H9 (cell line): ENCODE measurements around the gene MSANTD1. TPM values are rescaled to one million over a fixed set of nuclear protein-coding genes. Genes with fewer than 3 reads are reported as not detected.

ENCODE experiments used
- DNase-seq: peaks from one replicate; pipeline ENCODE4 v3.0.0-alpha.2; 2017
- H2AFZ ChIP-seq: one replicate; pipeline ENCODE4 v1.6.1; 2013; ENCODE audit warnings: mild to moderate bottlenecking, low read length, control low read depth, moderate library complexity
- H2AK5ac ChIP-seq: 2 replicates; pipeline ENCODE4 v1.6.1; 2013; ENCODE audit warnings: low read length, control low read depth, mixed read lengths; ENCODE audit not compliant: insufficient read length
- H2BK120ac ChIP-seq: one replicate; pipeline ENCODE4 v1.6.1; 2013; ENCODE audit warnings: low read depth, mild to moderate bottlenecking, low read length, control low read depth, inconsistent platforms; ENCODE audit not compliant: poor library complexity, severe bottlenecking
- H2BK12ac ChIP-seq: 2 replicates; pipeline ENCODE4 v1.6.1; 2013; ENCODE audit warnings: low read length, control low read depth, mixed read lengths, low read depth; ENCODE audit not compliant: insufficient read length
- H2BK15ac ChIP-seq: 2 replicates; pipeline ENCODE4 v1.6.1; 2013; ENCODE audit warnings: low read depth, low read length, control low read depth
- H2BK20ac ChIP-seq: one replicate; pipeline ENCODE4 v1.6.1; 2013; ENCODE audit warnings: low read depth, mild to moderate bottlenecking, low read length, control low read depth, inconsistent platforms; ENCODE audit not compliant: poor library complexity, severe bottlenecking
- H2BK5ac ChIP-seq: 2 replicates; pipeline ENCODE4 v1.6.1; 2013; ENCODE audit warnings: low read length, control low read depth, mixed read lengths; ENCODE audit not compliant: insufficient read length
- H3K14ac ChIP-seq: 2 replicates; pipeline ENCODE4 v1.6.1; 2013; ENCODE audit warnings: low read length, control low read depth; ENCODE audit not compliant: insufficient read depth
- H3K18ac ChIP-seq: 2 replicates; pipeline ENCODE4 v1.6.1; 2013; ENCODE audit warnings: low read depth, mild to moderate bottlenecking, mixed read lengths, low read length, control low read depth; ENCODE audit not compliant: insufficient read length
- H3K23ac ChIP-seq: 2 replicates; pipeline ENCODE4 v1.6.1; 2013; ENCODE audit warnings: low read length, control low read depth, mixed read lengths, low read depth; ENCODE audit not compliant: insufficient read length
- H3K23me2 ChIP-seq: 2 replicates; pipeline ENCODE4 v1.6.1; 2013; ENCODE audit warnings: low read depth, mild to moderate bottlenecking, mixed read lengths, low read length, control low read depth; ENCODE audit not compliant: insufficient read length, poor library complexity, severe bottlenecking
- H3K27ac ChIP-seq: 2 replicates; pipeline ENCODE4 v1.5.1; 2013; ENCODE audit warnings: low read length, control low read depth, mixed read lengths, low read depth; ENCODE audit not compliant: insufficient read length
- H3K27me3 ChIP-seq: 2 replicates; pipeline ENCODE4 v1.6.1; 2013; ENCODE audit warnings: low read length, control low read depth, inconsistent platforms; ENCODE audit not compliant: insufficient read depth
- H3K4ac ChIP-seq: 2 replicates; pipeline ENCODE4 v1.6.1; 2013; ENCODE audit warnings: low read depth, mild to moderate bottlenecking, control low read depth, inconsistent platforms, low read length, moderate library complexity
- H3K4me1 ChIP-seq: 2 replicates; pipeline ENCODE4 v1.6.1; 2013; ENCODE audit warnings: low read length, control low read depth, inconsistent platforms; ENCODE audit not compliant: insufficient read depth
- H3K4me2 ChIP-seq: 2 replicates; pipeline ENCODE4 v1.6.1; 2013; ENCODE audit warnings: low read length, control low read depth, mixed read lengths; ENCODE audit not compliant: insufficient read length, insufficient read depth
- H3K56ac ChIP-seq: 2 replicates; pipeline ENCODE4 v1.6.1; 2013; ENCODE audit warnings: low read depth, mild to moderate bottlenecking, mixed read lengths, low read length, control low read depth; ENCODE audit not compliant: insufficient read length
- H3K79me1 ChIP-seq: 2 replicates; pipeline ENCODE4 v1.6.1; 2013; ENCODE audit warnings: low read depth, mild to moderate bottlenecking, moderate library complexity, low read length, control low read depth, inconsistent platforms; ENCODE audit not compliant: insufficient read depth, poor library complexity, severe bottlenecking
- H3K79me2 ChIP-seq: 2 replicates; pipeline ENCODE4 v1.6.1; 2013; ENCODE audit warnings: low read length, control low read depth, inconsistent platforms; ENCODE audit not compliant: insufficient read depth
- H3K9ac ChIP-seq: 2 replicates; pipeline ENCODE4 v1.6.1; 2013; ENCODE audit warnings: low read length, control low read depth, mixed read lengths; ENCODE audit not compliant: insufficient read length; ENCODE audit errors: extremely low read depth
- H3K9me3 ChIP-seq: one replicate; pipeline ENCODE4 v1.6.1; 2013; ENCODE audit warnings: low read depth, low read length, inconsistent platforms; ENCODE audit not compliant: control insufficient read depth
- H3T11ph ChIP-seq: one replicate; pipeline ENCODE4 v1.6.1; 2013; ENCODE audit warnings: mild to moderate bottlenecking, low read length, control low read depth, inconsistent platforms
- H4K20me1 ChIP-seq: one replicate; pipeline ENCODE4 v1.6.1; 2013; ENCODE audit not compliant: control insufficient read depth, insufficient read length, insufficient read depth
- H4K5ac ChIP-seq: 2 replicates; pipeline ENCODE4 v1.6.1; 2013; ENCODE audit warnings: low read depth, mild to moderate bottlenecking, mixed read lengths, low read length, control low read depth; ENCODE audit not compliant: insufficient read length
- H4K8ac ChIP-seq: replicated peaks from 2 replicates; pipeline ENCODE4 v1.6.1; 2013; ENCODE audit warnings: low read length, control low read depth, mixed read lengths, low read depth; ENCODE audit not compliant: insufficient read length
- H4K91ac ChIP-seq: 2 replicates; pipeline ENCODE4 v1.6.1; 2013; ENCODE audit warnings: low read depth, mild to moderate bottlenecking, moderate library complexity, mixed read lengths, low read length, control low read depth; ENCODE audit not compliant: insufficient read length
- H3K27ac Mint-ChIP-seq, 3 experiments: 2 replicates in 2 of 3; 3 replicates in 1 of 3; pipeline ENCODE4 v1.8.0; 2020 to 2021; ENCODE audit warnings: mixed read lengths in 3 of 3, mild to moderate bottlenecking in 1 of 3, moderate library complexity in 1 of 3
- H3K27me3 Mint-ChIP-seq: 2 replicates; pipeline ENCODE4 v1.8.0; 2021; ENCODE audit warnings: low read depth, mild to moderate bottlenecking, moderate library complexity, mixed read lengths
- H3K36me3 Mint-ChIP-seq, 3 experiments: 2 replicates in 2 of 3; 3 replicates in 1 of 3; pipeline ENCODE4 v1.8.0; 2020 to 2021; ENCODE audit warnings: low read depth in 3 of 3, mixed read lengths in 3 of 3; ENCODE audit not compliant: insufficient read depth in 1 of 3
- H3K4me1 Mint-ChIP-seq, 2 experiments: 2 replicates each; pipeline ENCODE4 v1.8.0; 2020; ENCODE audit warnings: mixed read lengths in 2 of 2
- H3K4me3 Mint-ChIP-seq, 2 experiments: 2 replicates in 1 of 2; 3 replicates in 1 of 2; pipeline ENCODE4 v1.8.0; 2020 to 2021; ENCODE audit warnings: mild to moderate bottlenecking in 2 of 2, mixed read lengths in 2 of 2, moderate library complexity in 1 of 2
- H3K9me3 Mint-ChIP-seq, 2 experiments: 2 replicates in 1 of 2; 3 replicates in 1 of 2; pipeline ENCODE4 v1.8.0; 2020; ENCODE audit warnings: mild to moderate bottlenecking in 2 of 2, mixed read lengths in 2 of 2, moderate library complexity in 1 of 2
- CTCF ChIP-seq: fragments of 200-600 bp; sonication (generic); conservative IDR thresholded peaks from 3 replicates; pipeline ENCODE4 v1.8.0; 2021; ENCODE audit warnings: antibody characterized with exemption, mild to moderate bottlenecking
- WGBS: extraction: QIAGEN DNeasy Blood & Tissue Kit; methylation state at CpG from one replicate; pipeline ENCODE4 v1.1.7; 2013; ENCODE audit warnings: missing lambda C conversion rate, low lambda C conversion rate, mixed read lengths; ENCODE audit not compliant: insufficient read length; ENCODE audit errors: extremely low coverage; 5-methylcytosine and 5-hydroxymethylcytosine counted together
- total RNA-seq: library from RNA; stranded (reverse); gene quantifications from 2 replicates; pipeline ENCODE4 v1.2.1, GENCODE V29; 2021

MSANTD1 gene
- total RNA-seq, 1 experiment from 2014 or later: 0.83 TPM

- Mint-ChIP-seq H3K4me1 (no peaks in the 10 kb centered on the region), H3K27ac (no peak overlapping the region), H3K27me3 (no peaks in the 10 kb centered on the region), H3K4me3 (no peak overlapping the region), H3K36me3 (no peaks in the 10 kb centered on the region), H3K9me3 (no peaks in the 10 kb centered on the region; a peak in 1 of 5 replicates)
- H2BK5ac ChIP-seq: no peak overlapping the region
- no peak overlapping the region for H3K27ac ChIP-seq
- no peaks in the 10 kb centered on the region for H3K79me2 ChIP-seq
- H2BK20ac ChIP-seq: no peak overlapping the region
- no peak for DNase-seq
- no peak overlapping the region for H3K9ac ChIP-seq
- H3K18ac ChIP-seq: no peak overlapping the region
- H2AK5ac ChIP-seq: no peak overlapping the region
- no peak overlapping the region for H2BK120ac ChIP-seq
- no peak overlapping the region for H3K56ac ChIP-seq
- no peak overlapping the region for H3K4me2 ChIP-seq
- H3K14ac ChIP-seq: no peak overlapping the region; the same call in 1 of the 2 replicates
- H3K27me3 ChIP-seq: no peaks in the 10 kb centered on the region
- no peaks in the 10 kb centered on the region for H3K79me1 ChIP-seq
- no peak for TF ChIP-seq CTCF
- H2AFZ ChIP-seq: no peak overlapping the region
- no peak overlapping the region for H3T11ph ChIP-seq
- WGBS: no CpG with 5 or more reads among the region's 9 CpGs
- H4K20me1 ChIP-seq: no peaks in the 10 kb centered on the region
- H3K4ac ChIP-seq: no peak overlapping the region
- no peaks in the 10 kb centered on the region for H3K23me2 ChIP-seq
- H3K4me1 ChIP-seq: no peaks in the 10 kb centered on the region
- no peak overlapping the region for H4K5ac ChIP-seq
- no peak overlapping the region for H2BK12ac ChIP-seq
- no peak overlapping the region for H4K8ac ChIP-seq
- H4K91ac ChIP-seq: no peak overlapping the region
- no peak overlapping the region for H2BK15ac ChIP-seq
- no peak overlapping the region for H3K23ac ChIP-seq
- H3K9me3 ChIP-seq: no peaks in the 10 kb centered on the region
These were observed 8.2 kb downstream of the MSANTD1 start for GRCh38 chr4:3257103-3257555.
